HL-60/S4 (cell line): ENCODE results near the gene DMRTC2.

Experiments
- in situ Hi-C: fragments of 300-500 bp; cut with MboI; formaldehyde crosslinking; loops from 2 replicates; pipeline ENCODE4 v1.14.3; 2022; ENCODE audit warnings: low sequenced_read_pairs

The DMRTC2 gene

DNA sequence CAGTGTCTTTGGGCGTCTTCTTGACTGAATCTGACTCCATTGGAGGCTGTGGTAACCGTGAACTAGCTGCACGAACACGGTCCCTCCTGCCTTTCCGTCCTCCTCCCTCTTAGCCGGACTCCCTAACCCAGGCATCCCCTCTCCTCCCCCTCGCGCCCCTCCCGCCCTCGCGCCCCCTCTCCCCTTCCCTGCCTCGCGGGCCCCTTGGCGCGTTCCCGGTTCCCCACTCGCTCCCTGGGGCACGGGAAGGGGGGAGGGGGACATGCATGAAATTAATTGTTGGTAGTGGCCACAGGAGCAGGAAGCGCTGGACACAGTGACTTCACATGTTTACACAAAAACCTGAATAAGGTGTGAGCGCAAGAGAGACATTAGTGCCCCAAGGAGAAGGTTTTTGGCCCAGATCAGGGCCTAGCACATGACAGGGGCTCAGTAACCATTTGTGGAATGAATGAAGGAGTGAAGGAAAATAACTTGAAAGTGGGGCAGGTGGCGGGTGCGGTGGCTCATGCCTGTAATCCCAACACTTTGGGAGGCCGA lies 279 bp downstream of the DMRTC2 start:
- in situ Hi-C loops = no loop called here

DNA sequence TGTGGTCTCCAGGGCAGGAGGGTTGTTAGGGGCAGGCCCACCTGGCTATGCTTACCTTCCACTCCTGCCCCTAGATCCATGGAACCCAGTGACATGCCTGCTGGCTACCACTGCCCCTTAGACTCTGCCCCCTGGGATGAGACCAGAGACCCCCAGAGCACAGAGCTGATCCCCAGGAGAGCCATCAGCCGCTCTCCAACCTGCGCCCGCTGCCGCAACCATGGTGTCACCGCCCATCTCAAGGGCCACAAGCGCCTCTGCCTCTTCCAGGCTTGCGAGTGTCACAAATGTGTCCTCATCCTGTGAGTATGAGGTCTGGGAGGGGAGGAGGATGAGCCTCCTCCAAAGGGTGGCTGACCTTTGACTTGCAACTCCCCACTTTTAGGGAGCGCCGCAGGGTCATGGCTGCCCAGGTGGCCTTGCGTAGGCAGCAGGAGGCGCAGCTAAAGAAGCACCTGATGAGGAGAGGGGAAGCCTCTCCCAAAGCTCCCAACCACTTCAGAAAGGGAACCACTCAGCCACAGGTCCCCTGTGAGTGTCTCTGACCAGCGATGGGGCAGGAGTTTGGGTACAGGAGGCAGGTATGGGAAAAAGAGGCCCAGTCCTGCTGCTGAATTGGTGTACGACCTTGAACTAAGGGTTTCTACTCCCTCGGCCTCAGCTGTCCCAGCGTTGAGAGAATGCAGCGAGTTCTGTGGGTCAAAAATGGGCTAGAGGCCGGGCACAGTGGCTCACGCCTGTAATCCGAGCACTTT lies 2.7 kb downstream of the DMRTC2 start:
- in situ Hi-C loops = no loop called here

DNA sequence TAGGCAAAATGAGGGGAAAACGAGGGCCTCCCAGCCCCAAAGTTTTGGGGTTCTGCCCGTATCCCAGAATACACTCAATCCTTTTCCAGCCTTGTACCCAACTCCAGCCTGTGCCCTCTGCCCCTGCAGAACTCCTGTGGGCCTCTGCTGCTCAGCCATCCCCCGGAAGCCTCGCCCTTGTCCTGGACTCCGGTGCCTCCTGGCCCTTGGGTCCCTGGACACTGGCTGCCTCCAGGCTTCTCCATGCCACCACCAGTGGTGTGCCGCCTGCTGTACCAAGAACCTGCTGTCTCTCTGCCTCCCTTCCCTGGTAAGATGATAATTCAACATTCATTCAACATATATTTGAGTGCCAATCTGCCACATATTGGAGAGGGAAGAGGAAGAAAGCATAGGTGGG lies 3.8 kb downstream of the DMRTC2 start:
- in situ Hi-C loops = no loop called here

DNA sequence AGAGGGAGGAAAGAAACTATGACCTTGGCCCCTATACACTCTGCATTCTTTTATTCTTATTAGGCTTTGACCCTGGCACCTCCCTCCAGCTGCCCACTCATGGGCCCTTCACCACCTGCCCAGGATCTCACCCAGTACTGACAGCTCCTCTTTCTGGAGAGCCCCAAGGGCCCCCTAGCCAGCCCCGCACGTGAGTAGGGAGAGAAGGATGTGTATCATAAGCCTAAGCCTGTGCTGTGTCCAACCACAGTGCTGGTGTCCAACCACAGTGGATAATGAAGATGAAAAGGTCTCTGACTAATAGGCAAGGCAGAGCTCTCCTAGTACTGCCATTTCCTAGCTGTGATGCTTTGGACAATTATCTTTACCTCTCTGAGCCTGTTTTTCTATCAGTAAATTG lies 4.2 kb downstream of the DMRTC2 start:
- in situ Hi-C loops = no loop called here

DNA sequence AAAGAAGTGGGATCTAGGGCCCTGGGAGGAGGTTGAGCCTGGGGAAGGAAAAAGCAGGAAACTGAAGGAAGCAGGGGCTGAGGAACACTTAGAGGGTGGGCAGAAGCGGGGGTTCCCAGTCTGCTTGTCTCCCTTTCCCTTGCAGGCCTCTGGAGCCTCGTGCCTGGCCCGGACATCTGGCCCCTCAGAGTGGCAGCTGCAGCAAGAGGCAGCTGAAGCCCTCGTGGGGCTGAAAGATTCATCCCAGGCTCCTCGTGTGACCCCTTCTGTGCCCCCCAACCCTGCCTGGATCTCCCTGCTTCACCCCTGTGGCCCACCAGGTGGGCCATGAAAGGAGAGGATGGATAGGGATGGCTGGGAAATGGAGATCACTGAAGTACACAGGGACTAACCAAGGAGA lies 5.5 kb downstream of the DMRTC2 start:
- in situ Hi-C loops = no loop called here

DNA sequence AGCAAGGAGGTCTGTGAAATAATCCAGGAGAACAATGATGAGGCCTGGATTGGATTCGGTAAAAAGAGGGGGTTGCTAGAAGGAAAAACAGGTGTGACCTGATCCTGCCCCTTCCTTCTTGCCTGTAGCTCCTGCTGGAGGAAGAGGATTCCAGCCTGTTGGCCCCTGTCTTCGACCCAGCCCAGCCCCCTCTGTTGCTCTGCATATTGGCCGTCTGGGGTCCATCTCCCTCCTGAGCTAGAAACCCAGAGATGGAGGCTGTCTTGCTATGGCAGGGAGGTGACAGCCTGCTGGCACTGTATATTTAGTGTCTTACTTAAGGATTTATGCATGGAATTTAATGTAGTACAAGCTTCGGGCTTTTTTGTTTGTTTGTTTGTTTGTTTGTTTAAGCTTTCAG lies 6.6 kb downstream of the DMRTC2 start:
- in situ Hi-C loops = no loop called here

DNA sequence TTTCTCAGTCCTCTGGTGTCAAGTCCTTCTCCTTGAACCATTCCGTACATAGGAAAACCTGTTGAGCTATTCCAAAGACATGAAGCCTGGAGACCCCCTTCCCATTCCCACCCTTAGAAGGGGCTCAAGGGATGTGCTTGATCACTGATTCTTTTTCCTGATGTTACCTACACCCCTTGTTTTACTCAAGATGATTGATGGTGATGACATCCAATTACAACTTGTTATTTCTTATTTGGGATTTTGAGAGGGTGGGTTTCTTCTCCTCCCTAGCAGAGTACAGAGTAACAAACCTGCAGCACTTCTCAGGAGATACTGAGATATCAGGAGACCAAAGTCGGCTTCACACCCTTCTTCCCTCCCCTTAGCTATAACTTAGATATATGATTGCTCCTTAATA lies 8.5 kb downstream of the DMRTC2 start:
- in situ Hi-C loops = no loop called here

DNA sequence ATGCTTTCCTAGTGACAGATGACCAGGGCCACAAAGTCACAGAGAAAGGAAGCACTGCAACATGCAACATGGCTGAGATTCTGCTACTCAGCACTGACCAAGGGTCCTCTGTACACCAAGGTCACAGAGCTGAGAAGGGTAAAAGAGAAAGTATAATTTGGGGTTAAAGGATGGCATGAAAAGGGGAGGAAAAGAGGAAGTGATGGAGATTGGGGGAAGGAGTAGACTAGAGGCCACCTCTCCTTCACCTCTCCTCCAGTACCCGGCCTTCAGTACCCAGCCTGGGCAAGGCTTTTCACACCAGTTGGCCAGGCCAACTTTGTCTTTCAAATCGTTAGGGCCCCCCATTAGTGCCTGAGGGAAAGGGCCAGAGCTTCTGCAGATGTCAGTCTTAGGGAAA lies 8.9 kb downstream of the DMRTC2 start:
- in situ Hi-C loops = no loop called here

DNA sequence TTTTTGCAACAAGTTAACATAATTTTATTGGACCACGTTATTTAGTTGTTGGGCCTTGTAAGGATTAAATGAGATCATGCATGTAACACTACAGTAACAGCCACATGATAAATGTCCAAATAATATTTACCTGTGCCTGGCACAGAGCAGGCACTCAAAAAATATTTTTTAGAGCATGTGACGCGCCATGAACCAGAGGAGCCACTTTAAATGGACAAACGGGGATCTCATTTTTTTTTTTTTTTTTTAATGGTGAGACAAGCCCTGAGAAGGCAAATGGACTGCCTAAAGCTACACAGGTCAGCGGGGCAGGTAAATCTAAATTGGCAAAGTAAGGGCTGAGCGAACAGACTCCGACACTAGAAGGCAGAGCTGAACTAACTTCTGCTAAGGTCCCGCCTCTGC lies 14.4 kb downstream of the DMRTC2 start:
- in situ Hi-C loops = no loop called here

DNA sequence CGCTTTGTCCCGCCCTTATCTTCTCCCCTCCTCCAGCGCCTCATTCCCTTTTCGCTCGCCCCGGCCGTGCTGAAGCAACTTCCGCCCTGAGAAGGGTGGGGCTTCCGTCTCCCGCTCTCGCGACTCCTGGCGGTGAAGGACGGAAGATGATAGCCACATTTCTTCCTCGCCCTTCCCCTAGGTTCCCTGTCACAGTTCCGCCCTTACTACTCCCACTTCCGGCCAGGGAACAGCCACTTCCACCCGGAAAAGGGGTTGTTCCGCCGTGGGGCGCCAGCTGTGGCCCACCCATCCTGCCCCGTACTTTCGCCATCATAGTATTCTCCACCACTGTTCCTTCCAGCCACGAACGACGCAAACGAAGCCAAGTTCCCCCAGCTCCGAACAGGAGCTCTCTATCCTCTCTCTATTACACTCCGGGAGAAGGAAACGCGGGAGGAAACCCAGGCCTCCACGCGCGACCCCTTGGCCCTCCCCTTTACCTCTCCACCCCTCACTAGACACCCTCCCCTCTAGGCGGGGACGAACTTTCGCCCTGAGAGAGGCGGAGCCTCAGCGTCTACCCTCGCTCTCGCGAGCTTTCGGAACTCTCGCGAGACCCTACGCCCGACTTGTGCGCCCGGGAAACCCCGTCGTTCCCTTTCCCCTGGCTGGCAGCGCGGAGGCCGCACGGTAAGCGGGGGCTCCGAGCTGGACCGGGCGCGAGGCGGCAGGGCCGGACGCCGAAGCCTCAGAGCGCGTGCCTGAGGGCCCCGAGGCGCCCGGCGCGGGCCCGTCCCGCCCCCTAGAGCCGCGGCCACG lies 15.0 kb downstream of the DMRTC2 start, which contains the start of gene RPS19:
Gene RPS19 (plus strand): TSS at position 638 of the 801 bp plus-strand sequence. CDS start 520 bp downstream, outside the sequence.
- in situ Hi-C loops = loop anchor here (5.0 kb wide), 1 partner anchor 87 kb away; no protein-coding TSS in a partner anchor

DNA sequence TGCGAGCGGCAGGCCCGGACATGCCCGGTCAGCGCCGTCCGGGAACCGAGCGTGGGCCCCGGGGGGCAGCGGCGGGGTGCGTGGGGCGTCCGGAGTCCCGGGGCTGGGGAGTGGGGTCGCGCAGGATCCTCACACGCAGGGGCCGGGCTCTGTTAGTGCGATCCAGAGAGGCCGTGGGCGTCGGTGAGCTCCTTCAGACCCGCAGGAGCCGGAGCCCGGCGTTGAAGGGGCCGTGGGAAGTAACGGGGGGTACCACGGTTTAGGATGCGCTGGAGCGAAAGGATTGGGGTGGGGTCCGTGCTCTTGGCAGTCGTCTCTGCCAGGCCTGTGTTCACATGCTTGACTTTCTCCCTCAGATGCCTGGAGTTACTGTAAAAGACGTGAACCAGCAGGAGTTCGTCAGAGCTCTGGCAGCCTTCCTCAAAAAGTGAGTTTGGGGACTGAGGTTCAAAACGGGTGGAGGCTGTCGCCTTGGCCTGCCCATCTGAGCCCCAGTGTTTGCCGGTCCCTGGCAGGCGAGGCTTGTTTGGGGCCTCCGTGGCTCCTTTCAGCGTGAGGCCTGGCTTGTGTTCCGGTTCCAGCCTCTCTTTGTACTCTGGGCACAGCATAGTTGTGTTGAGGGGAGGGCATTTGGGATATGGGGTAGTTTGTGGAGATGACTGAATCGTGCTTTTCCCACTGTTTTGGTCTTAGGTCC lies 15.7 kb downstream of the DMRTC2 start:
- in situ Hi-C loops = loop anchor here (5.0 kb wide), 1 partner anchor 87 kb away; no protein-coding TSS in a partner anchor

DNA sequence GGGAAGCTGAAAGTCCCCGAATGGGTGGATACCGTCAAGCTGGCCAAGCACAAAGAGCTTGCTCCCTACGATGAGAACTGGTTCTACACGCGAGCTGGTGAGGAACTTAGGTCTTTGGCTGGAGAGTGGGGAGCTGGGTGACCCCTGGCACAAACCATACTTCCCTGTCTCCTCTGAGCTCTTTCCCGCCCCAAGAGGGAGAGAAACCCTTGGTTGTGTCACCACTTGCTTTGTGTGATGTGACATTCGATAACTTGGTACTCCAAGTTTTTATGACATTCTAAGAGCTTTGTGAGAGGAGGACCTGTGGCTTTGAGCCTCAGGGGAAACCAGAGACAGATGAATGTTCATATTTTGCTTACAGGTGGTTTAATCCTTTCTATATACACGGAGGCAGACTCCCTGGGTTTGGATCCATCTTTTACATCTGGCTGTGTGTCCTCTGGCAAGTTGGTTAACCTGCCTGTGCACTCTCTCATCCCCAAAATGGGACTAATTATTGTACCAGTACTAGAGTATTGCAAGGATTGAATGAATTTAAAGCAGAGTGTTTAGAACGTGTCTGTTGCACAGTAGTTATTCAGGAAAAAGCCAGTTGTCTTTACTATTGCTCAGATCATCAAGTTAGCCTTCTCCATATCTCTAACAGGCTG lies 16.4 kb downstream of the DMRTC2 start:
- in situ Hi-C loops = loop anchor here (5.0 kb wide), 1 partner anchor 86 kb away; no protein-coding TSS in a partner anchor

DNA sequence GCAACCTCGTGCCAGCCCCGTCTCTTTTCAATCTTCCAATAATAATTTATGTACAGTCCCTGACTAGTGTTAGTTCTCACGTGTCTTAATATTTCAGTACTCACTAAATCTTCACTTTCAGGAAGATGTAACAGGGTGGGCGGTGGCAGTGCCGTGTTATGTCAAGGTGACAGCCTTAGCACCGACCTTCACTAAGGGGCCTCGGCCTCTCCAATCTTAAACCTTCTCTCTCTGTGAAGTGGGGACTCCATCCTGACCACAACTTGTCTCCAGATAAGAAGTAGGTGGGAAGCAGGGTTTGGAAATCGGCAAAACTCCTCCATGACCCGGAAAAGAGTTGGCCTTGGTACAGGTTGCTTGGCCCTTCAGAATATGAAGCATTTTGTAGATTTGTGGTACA lies 17.0 kb downstream of the DMRTC2 start:
- in situ Hi-C loops = loop anchor here (5.0 kb wide), 1 partner anchor 85 kb away; no protein-coding TSS in a partner anchor

DNA sequence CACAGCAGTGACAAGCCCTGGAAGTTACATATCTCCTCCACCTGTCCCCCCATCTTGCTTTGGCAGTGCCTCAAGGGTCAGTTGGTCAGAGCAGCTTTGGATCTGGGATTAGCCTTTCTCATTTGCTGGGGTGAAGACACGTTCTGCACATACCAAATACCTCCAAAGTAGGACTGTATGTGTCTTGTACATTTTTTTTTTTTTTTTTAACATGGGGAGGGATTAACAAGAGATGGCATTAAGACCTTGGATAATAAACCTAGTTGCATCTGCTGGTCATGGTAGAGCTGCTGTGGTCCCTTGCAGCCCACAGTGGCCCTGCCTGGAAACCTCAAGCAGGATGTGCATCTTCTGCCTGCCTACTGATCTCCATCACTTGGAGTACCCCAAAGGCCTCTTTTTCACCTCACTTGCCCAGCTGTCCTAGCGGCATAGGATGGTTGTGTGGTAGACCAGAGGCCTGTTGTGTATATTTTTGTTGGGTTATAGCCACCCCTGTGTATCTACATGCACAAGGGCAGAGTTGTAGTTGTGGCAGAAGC lies 17.7 kb downstream of the DMRTC2 start:
- in situ Hi-C loops = loop anchor here (5.0 kb wide), 1 partner anchor 85 kb away; no protein-coding TSS in a partner anchor

DNA sequence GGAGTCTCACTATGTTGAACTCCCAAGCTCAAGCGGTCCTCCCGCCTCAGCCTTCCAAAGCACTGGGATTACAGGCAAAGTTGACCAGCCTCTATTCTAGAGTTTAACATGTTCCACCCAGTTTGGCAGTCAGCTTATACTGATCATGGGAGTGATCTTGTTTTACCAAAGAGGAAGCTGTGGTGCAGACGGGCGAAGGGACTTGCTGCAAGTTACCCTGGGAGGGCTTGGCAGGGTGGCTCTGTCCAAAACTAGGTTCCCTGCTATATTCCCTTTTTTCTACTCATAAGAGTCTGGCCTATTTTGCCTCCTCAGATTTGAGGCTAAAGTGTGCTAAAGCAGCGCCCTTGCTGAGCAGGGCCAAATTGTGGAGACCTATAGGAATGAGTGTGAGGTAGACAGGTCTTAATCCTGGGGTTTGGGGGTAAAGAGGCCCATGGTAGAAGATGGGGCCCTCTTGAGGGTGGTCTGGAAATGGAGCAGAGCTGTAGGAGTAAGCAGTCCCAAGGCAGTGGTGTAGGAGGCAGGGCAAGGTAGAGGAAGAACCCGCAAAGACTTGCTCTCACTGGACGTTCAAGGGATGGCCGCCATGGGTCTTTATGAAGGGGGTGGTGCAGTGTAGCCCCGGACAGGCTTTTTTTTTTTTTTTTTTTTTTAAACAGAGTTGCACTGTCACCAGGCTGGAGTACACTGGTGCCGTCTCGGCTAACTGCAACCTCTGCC lies 18.5 kb downstream of the DMRTC2 start:
- in situ Hi-C loops = loop anchor here (5.0 kb wide), 1 partner anchor 84 kb away; no protein-coding TSS in a partner anchor

DNA sequence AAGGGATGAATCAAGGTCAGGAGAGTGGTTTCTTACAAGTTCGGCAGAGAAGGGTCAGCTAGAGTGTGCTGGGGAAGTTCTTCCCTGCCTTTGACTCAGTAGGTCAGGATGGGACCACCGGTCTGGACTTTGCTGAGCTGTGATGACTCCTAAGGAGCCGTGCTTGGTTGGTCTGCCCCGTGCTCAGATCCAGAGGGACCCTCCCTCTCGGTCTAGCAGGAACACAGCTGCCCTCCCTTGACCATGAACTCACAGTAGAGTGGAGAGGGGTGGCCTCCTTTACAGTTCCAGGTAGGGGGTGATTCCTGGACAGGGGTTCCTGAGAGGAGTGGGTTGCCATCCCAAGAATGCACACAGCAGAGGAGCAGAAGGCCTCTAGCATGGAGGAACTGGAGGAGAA lies 19.5 kb downstream of the DMRTC2 start:
- in situ Hi-C loops = loop anchor here (5.0 kb wide), 1 partner anchor 83 kb away; no protein-coding TSS in a partner anchor

DNA sequence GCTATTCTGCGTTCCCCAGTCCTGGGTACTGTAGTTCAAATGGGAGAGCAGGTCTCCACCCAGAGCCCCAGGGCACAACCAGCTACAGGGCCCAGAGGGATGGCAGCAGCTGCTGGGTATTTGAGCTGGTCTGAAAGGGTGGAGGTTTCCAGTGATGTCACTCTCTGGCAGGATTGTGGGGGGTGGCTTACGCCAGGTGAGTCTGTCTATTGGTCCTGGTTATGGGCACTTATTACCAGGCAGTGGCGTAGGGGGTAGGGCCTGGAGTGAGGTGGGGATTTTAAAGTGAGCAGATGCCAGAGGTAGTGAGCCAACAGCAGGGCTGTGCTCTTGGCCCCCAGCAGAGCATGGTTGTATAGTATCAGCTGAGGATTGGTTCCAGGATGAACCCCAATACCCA lies 21.4 kb downstream of the DMRTC2 start:
- in situ Hi-C loops = no loop called here

DNA sequence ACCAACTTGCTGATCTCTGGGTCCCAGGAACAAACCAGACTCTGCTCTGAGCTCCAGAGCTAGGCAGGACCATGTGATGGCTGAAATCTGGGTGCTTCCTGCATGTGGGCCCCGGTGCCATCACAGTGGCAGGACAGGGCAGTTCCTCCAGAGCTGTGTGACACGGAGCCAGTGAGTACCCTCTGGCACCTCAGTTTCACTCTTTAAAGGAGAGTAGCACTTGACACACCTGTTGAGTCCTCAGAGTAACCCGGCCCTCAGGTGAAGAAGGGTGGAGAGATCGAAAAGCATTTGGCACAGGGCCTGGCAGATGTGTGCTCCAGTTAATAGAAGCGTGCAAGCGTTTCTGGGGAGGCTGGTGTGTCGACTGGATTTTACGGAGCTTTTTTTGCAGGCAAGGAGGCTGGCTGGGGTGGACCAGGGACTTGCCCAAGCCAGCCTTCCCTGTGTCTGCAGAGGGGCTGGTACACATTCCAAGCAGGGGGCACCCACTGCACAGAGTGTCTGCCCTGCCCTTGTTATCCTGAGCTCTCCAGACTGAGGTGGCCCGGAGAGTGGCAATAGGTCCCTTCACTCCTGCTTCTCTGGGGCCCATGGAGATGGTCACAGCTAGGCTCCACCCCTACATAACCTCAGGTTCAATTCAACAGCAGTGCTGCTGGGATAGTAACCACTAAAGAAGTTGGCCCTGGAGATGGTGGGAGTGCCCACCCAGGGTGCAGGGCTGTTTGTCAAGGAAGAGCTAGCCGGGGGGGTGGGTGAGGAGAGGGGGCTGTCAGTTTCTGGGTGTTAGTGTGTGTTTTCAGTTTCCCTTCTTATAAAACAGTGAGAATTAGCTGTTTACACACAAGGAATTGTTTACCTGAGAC lies 23.5 kb downstream of the DMRTC2 start:
- in situ Hi-C loops = no loop called here

DNA sequence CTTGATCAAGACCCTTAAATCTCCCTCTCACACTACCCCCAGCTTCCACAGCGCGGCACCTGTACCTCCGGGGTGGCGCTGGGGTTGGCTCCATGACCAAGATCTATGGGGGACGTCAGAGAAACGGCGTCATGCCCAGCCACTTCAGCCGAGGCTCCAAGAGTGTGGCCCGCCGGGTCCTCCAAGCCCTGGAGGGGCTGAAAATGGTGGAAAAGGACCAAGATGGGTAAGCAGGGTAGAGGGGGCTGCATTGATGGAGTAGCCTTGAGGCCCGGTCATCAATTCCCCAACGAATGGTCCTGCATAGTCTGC lies 24.1 kb downstream of the DMRTC2 start:
- in situ Hi-C loops = no loop called here
